A673 (cell line): ENCODE results near the gene PHF2.

Source experiments
- CTCF ChIP-seq: fragments of 300-800, 200-600 bp; sonication (generic); conservative IDR thresholded peaks from 2 replicates; pipeline ENCODE4 v1.5.1; 2017; ENCODE audit warnings: low read depth, mild to moderate bottlenecking, antibody characterized with exemption, low read length, moderate library complexity, mixed read lengths
- EZH2 ChIP-seq: fragments of 200-600 bp; sonication (generic); IDR thresholded peaks from 2 replicates; pipeline ENCODE4 v1.6.1; 2017; ENCODE audit warnings: borderline replicate concordance, low read depth, mild to moderate bottlenecking, mixed read lengths, antibody characterized with exemption, low read length; ENCODE audit not compliant: poor library complexity, severe bottlenecking

GRCh38 chr9:93558503-93558902, 17.9 kb upstream of the PHF2 start:
- TF ChIP-seq CTCF (no peak), EZH2 (no peak)
